ENCODE results near the gene SLC19A2. TPM values are rescaled to one million over a fixed set of nuclear protein-coding genes. Genes with fewer than 3 reads are reported as not detected.

The SLC19A2 gene
- total and polyA plus RNA-seq, 2 donors (not counting 1 experiment from before 2014, with no cell fraction given), result 5.2 to 8.9 TPM

GRCh38 chr1:169451218-169451824, 34.4 kb downstream of the SLC19A2 start:
- Histone ChIP-seq H3K9ac (ENCODE audit: insufficient read depth, low read length) (no peak overlapping the region), H3K27ac (ENCODE audit: insufficient read depth, low read length) (no peak overlapping the region), H3K4me3 (replicated peaks in 1 of 4; ENCODE audit: control extremely low read depth in 1 of 4, insufficient read depth in 1 of 4, low read depth in 3 of 4, low read length in 4 of 4) (no peak overlapping the region), H3K79me2 (ENCODE audit: control insufficient read depth, insufficient read depth, low read length) (no peaks in the 10 kb centered on the region), H2AFZ (ENCODE audit: low read length) (no peak overlapping the region), H3K36me3 (ENCODE audit: control insufficient read depth, insufficient read depth, low read length) (no peaks in the 10 kb centered on the region), H4K20me1 (ENCODE audit: control insufficient read depth, extremely low read depth, insufficient read depth, low read length) (no peaks in the 10 kb centered on the region), H3K27me3 (ENCODE audit: control insufficient read depth, insufficient read depth, low read length) (no peaks in the 10 kb centered on the region), H3K4me1 (ENCODE audit: control insufficient read depth, extremely low read depth, insufficient read depth, low read length) (no peaks in the 10 kb centered on the region), H3K4me2 (ENCODE audit: extremely low read depth, insufficient read depth, low read length) (no peak overlapping the region), H3K9me3 (ENCODE audit: control insufficient read depth, insufficient read depth, low read depth, low read length) (no peaks in the 10 kb centered on the region)
- no peak for DNase-seq (ENCODE audit: low read depth in 2 of 2)
- TF ChIP-seq, protein P1, sequence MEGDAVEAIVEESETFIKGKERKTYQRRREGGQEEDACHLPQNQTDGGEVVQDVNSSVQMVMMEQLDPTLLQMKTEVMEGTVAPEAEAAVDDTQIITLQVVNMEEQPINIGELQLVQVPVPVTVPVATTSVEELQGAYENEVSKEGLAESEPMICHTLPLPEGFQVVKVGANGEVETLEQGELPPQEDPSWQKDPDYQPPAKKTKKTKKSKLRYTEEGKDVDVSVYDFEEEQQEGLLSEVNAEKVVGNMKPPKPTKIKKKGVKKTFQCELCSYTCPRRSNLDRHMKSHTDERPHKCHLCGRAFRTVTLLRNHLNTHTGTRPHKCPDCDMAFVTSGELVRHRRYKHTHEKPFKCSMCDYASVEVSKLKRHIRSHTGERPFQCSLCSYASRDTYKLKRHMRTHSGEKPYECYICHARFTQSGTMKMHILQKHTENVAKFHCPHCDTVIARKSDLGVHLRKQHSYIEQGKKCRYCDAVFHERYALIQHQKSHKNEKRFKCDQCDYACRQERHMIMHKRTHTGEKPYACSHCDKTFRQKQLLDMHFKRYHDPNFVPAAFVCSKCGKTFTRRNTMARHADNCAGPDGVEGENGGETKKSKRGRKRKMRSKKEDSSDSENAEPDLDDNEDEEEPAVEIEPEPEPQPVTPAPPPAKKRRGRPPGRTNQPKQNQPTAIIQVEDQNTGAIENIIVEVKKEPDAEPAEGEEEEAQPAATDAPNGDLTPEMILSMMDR (conservative IDR thresholded peaks at IDR 0.05 in 1 of 2, IDR thresholded peaks at IDR 0.05 in 1 of 2; ENCODE audit: low read depth in 1 of 2, low read length in 2 of 2), result no peak
- no peak for TF ChIP-seq EZH2 (IDR thresholded peaks at IDR 0.05; ENCODE audit: low read length, missing control alignments)

GRCh38 chr1:169443923-169444322, 41.8 kb downstream of the SLC19A2 start:
- TF ChIP-seq EZH2 (IDR thresholded peaks at IDR 0.05; ENCODE audit: low read length, missing control alignments), result no peak
- TF ChIP-seq, protein P1 (conservative IDR thresholded peaks at IDR 0.05 in 1 of 2, IDR thresholded peaks at IDR 0.05 in 1 of 2; ENCODE audit: low read depth in 1 of 2, low read length in 2 of 2), result no peak
- no peaks in the 10 kb centered on the region for H4K20me1 ChIP-seq (ENCODE audit: control insufficient read depth, extremely low read depth, insufficient read depth, low read length)
- no peak overlapping the region for H3K9ac ChIP-seq (ENCODE audit: insufficient read depth, low read length)
- no peak overlapping the region for H3K27ac ChIP-seq (ENCODE audit: insufficient read depth, low read length)
- no peaks in the 10 kb centered on the region for H3K36me3 ChIP-seq (ENCODE audit: control insufficient read depth, insufficient read depth, low read length)
- H3K4me2 ChIP-seq (ENCODE audit: extremely low read depth, insufficient read depth, low read length), result no peak overlapping the region
- H3K9me3 ChIP-seq (ENCODE audit: control insufficient read depth, insufficient read depth, low read depth, low read length), result no peaks in the 10 kb centered on the region
- H3K79me2 ChIP-seq (ENCODE audit: control insufficient read depth, insufficient read depth, low read length), result no peaks in the 10 kb centered on the region
- H3K4me3 ChIP-seq (replicated peaks in 1 of 4; ENCODE audit: control extremely low read depth in 1 of 4, insufficient read depth in 1 of 4, low read depth in 3 of 4, low read length in 4 of 4), result no peak overlapping the region
- H3K4me1 ChIP-seq (ENCODE audit: control insufficient read depth, extremely low read depth, insufficient read depth, low read length), result no peaks in the 10 kb centered on the region
- no peaks in the 10 kb centered on the region for H3K27me3 ChIP-seq (ENCODE audit: control insufficient read depth, insufficient read depth, low read length)
- no peak for DNase-seq (ENCODE audit: low read depth in 2 of 2)
- H2AFZ ChIP-seq (ENCODE audit: low read length), result no peak overlapping the region

GRCh38 chr1:169427081-169427641, 58.6 kb downstream of the SLC19A2 start, which contains the start of gene CCDC181:
Gene CCDC181 (minus strand): TSS chr1:169427474. CDS start chr1:169424927, 2,547 bp downstream.
- Histone ChIP-seq H2AFZ (ENCODE audit: low read length) (peak within 1 kb of the TSS; percentile 86), H3K4me3 (replicated peaks in 1 of 4; ENCODE audit: control extremely low read depth in 1 of 4, insufficient read depth in 1 of 4, low read depth in 3 of 4, low read length in 4 of 4) (peak within 1 kb of the TSS; percentile 65 to 90 (median 68)), H3K9me3 (ENCODE audit: control insufficient read depth, insufficient read depth, low read depth, low read length) (no peaks in the 10 kb centered on the region), H3K36me3 (ENCODE audit: control insufficient read depth, insufficient read depth, low read length) (no peaks in the 10 kb centered on the region), H3K9ac (ENCODE audit: insufficient read depth, low read length) (peak within 1 kb of the TSS; percentile 25), H3K4me2 (ENCODE audit: extremely low read depth, insufficient read depth, low read length) (peak within 1 kb of the TSS; percentile 94), H4K20me1 (ENCODE audit: control insufficient read depth, extremely low read depth, insufficient read depth, low read length) (no peaks in the 10 kb centered on the region), H3K27me3 (ENCODE audit: control insufficient read depth, insufficient read depth, low read length) (no peaks in the 10 kb centered on the region), H3K4me1 (ENCODE audit: control insufficient read depth, extremely low read depth, insufficient read depth, low read length) (no peaks in the 10 kb centered on the region), H3K27ac (ENCODE audit: insufficient read depth, low read length) (no peak within 1 kb of the TSS), H3K79me2 (ENCODE audit: control insufficient read depth, insufficient read depth, low read length) (no peaks in the 10 kb centered on the region)
- TF ChIP-seq, protein P1 (conservative IDR thresholded peaks at IDR 0.05 in 1 of 2, IDR thresholded peaks at IDR 0.05 in 1 of 2; ENCODE audit: low read depth in 1 of 2, low read length in 2 of 2), result no peak
- no peak for TF ChIP-seq EZH2 (IDR thresholded peaks at IDR 0.05; ENCODE audit: low read length, missing control alignments)
- peak; percentile 77 to 78 for DNase-seq (ENCODE audit: low read depth in 2 of 2)
